ENCODE data around the gene TIPRL.
"Not testable (repeated sequence)": the region's sequence is repeated elsewhere in the genome, so short reads cannot be mapped to it uniquely, and the experiment has no call there.

Gene TIPRL

DNA sequence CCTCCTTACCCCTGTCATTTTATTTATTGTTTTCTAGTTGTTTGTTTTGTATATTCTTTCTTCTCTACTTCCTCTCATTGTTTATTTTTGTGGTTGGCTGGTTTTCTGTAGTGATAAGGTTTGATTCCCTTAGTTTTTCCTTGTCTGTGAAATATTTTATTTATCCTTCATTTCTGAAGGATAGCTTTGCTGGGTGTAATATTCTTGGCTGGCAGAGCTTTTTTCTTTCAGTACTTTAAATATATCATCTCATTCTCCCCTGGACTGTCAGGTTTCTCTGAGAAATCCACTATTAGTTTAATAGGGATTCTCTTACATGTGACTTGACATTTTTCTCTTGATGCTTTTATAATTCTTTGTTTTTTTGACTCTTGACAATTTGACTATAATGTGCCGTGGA is 18.8 kb upstream of the TIPRL start:
- DNase-seq, result no peak

GRCh38 chr1:168161459-168161858 is 17.3 kb upstream of the TIPRL start:
- no peak for DNase-seq

GRCh38 chr1:168163670-168164069 is 15.1 kb upstream of the TIPRL start:
- no peak for DNase-seq

GRCh38 chr1:168164771-168165170 is 14.0 kb upstream of the TIPRL start:
- DNase-seq, result no peak

DNA sequence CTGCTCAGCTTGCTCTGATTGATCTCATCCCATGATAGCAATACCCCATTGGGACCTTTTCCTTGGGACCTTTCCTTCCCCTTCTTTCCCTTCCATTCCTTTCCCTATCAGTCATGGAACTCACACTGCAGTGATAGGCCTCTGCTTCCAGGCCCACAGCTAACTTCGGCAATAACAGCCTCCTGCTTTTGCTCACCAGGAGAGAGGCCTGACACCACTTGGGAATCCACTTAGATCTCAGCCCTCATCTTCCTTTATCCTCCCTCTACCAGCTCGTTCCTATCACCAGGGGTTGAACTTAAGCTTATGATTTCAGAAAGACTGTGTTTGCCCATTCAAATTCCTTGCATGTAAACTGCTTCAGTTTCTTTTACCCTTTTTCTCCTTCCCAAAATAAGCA is 11.0 kb upstream of the TIPRL start:
- no peak for DNase-seq

- no peak for DNase-seq
Observed at GRCh38 chr1:168170564-168171508, 7.9 kb upstream of the TIPRL start.

DNA sequence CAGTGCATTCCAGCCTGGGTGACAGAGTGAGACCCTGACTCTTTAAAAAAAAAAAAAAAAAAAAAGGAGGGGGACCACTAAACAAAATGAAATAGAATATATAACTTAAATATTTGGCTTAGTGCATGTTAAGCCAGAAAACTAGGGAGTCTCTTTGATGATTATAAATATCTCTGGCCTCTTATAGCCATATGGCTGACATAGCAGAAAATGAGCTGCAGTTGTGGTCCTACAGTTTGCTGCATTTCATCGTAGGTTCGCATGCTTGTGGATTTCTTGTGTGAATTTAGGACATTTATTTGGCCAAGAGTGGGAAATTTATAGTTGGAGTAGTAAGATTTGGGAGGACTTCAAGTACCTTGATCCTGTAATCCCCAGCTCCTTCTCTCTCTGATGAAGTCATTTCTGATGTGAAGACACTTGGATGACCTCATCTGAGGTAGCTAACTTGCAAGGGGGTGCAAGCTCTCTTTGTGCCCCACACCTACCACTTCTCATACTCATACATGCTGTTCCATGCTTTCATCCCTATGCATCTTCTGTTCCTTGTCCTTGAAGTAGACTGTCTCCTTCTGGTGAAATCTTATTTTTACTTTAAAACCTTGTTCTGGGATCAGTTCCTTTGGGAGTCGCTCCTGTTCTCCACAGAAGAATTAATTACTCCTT is 6.4 kb upstream of the TIPRL start:
- no peak for DNase-seq

GRCh38 chr1:168178227-168178637 is 530 bp upstream of the TIPRL start:
- DNase-seq, result no peak

DNA sequence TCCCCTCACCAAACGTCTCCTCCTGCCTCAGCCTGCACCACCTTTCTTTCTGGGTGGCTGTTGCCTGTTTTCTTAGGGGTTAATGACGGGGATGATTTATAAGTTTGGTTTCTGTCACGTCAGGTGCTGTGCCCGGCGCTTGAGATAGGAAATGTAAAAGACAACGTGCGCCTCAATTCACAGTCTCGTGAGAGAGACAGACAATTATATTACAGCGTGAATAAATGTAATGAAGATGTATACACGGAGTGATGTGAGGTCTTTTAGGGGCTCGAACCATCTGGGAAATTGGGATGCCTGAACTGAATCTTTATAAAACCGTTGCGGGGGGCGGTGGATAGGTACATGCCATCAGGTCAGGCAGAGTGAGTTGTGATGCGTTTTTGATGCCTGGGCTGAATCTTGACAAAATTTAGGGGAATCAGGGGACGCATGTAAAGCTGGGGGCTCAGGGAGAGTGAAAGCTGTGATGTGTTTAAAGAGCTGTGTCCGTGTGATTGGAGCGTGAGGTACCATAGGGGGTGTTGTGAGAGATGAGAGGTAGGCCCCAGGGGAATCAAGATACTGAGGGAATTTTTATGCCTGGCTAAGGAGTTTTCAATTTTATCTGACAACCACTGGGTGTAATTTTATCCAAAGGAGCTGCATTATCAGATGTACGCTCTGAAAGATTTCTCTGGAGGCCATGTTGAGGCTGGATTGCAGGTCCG is 831 bp downstream of the TIPRL start:
- peak; percentile 67 for DNase-seq

DNA sequence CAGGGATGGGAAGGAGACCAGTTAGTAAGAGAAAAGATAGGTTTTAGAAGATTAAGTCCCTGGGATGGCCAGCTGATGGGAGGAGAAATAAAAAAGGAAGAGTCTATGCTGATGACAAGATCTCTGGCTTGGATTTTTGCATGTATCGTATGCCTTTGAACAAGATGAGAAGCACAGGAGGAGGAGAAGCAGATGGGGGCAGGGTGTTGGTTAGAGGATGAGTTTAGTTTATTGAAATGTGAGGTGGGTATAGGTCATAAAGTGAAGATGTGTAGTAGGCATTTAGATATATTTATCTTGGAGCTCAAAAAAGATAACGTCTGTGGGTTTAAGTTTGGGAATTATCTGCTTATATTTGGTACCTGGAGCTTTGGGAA is 1.4 kb downstream of the TIPRL start:
- DNase-seq, result no peak

GRCh38 chr1:168181063-168181720 is 2.4 kb downstream of the TIPRL start:
- not testable (repeated sequence) for DNase-seq

- no peak for DNase-seq
Observed at GRCh38 chr1:168187177-168187576, 8.4 kb downstream of the TIPRL start.

GRCh38 chr1:168190403-168190802 is 11.6 kb downstream of the TIPRL start:
- DNase-seq, result no peak

GRCh38 chr1:168195199-168196135 is 16.7 kb downstream of the TIPRL start:
- DNase-seq, result no peak

DNA sequence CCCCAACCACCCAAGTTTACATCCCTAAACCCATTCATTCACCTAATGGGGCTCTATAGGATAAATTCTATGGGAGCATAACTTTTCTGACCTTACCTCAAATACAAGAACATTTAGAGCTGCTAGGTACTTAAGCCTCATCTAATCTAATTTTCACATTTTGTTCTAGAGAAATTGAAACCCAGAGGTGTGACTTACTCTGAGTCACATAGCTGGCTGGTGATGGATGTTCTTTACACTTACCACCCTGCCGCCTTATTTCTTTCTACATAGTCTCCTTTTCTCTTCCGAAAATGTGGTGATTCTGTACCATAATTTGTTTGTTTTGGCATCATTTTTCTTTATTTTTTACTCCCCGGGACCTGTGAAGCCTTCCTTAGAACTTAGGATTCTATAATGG is 20.3 kb downstream of the TIPRL start:
- no peak for DNase-seq

DNA sequence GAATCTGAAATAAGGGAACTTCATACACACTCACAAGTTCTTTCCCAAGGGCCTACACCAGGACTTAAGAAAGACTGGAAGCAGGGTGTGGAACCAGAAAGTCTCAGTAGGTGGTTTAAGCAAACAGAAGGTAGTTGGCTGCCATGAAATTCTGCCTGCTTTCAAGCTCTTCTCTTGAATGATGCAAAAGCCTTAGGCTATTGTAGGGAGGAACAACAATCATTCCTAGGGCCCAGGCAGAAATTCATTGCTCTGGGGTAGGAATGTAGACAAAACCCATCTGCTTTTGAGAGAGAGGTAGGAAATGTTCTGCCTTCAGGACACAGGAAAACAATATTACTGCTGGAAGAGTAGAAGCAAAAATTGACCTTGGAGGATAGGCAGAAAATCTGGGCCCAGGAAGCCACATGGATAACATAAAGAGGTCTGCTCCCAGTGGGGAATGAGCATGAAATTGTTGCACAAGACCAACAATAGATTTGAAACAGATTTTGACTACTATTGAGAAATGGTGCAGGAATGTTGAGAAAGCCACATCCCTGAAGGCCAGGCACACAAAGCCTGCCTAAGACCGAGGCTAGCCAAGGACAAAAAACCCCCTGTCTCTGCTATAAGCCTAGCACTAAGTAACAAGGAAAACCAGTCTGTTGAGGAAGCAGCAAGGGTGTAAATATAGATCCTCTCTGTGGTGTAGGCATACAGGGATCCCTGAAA is 24.3 kb downstream of the TIPRL start:
- DNase-seq, result no peak

GRCh38 chr1:168206111-168206510 is 27.3 kb downstream of the TIPRL start:
- no peak for DNase-seq

DNA sequence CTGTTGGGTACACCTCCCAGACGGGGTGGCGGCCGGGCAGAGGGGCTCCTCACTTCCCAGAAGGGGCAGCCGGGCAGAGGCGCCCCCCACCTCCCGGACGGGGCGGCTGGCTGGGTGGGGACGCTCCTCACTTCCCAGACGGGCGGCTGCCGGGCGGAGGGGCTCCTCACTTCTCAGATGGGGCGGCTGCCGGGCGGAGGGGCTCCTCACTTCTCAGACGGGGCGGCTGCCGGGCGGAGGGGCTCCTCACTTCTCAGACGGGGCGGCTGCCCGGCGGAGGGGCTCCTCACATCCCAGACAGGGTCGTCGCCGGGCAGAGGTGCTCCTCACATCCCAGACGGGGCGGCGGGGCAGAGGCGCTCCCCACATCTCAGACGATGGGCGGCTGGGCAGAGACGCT is 28.9 kb downstream of the TIPRL start:
- not testable (repeated sequence) for DNase-seq

DNA sequence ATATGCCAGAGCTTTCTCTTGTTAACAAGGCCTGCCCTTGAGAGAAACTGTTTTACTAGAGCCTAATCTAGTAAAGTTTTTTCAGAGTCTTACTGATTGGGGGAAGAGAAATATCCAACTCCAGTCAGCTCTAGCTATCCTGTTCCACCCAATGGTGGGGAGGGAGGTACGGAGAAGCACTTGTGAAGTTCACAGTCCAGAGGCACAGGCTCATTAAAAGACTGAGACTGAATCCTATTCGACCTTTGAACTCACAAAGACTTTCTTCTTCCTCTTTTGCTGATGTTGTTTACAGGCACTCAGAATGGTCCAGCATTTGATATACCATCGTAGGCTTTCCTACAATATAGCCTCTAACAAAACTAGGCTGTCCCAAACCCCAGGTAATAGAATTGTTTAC is 31.6 kb downstream of the TIPRL start:
- no peak for DNase-seq

DNA sequence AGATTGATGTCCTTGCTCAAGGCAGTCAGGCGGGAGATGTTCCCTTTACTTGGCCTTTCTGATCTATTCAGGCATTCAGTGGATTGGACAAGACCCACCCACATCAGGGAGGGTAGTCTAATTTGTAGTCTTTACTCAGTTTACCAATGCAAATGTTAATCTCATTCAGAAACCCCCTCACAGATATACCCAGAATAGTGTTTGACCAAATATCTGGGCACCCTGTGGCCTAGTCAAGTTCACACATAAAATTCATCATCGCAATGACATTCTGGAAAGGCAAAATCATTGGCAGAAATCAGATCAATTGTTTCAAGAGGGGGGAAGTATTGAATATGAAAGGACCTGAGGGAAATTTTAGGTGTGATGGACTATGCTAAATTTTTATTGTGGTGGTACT is 34.6 kb downstream of the TIPRL start:
- DNase-seq, result no peak

DNA sequence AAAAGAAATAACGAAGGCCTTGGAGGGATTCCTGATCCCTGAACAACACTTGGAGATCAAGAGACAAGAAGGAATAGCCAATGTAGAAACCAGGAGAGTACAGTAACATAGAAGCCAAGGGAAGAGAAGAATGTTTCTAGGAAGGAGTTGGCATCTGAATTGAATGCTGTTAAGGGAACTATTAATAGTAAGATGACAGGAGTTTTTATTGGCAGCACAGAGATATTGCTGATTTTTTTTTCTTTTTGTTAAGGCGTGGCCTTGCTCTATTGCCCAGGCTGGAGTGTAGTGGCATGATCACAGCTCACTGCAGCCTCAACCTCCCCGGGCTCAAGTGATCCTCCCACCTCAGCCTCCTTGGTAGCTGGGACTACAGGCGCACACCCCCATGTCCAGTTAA is 37.4 kb downstream of the TIPRL start:
- DNase-seq, result no peak

Measured in NCI-H526 treated with DMSO at 0.1 percent for 48 hours (cell line).